Esophagus (tissue), 2 donors: ENCODE measurements around the gene SIPA1L2. TPM values are rescaled to one million over a fixed set of nuclear protein-coding genes. Genes with fewer than 3 reads are reported as not detected.

Experiments
- H3K27ac ChIP-seq, 2 donors: one replicate each; pipeline ENCODE4 v1.5.1; 2013; ENCODE audit warnings: low read depth in 2 of 2, mild to moderate bottlenecking in 2 of 2, inconsistent platforms in 1 of 2, low read length in 1 of 2, moderate library complexity in 1 of 2
- H3K27me3 ChIP-seq, 2 donors: one replicate each; pipeline ENCODE4 v1.6.1; 2013; ENCODE audit warnings: low read length in 2 of 2, control low read depth in 1 of 2, mild to moderate bottlenecking in 1 of 2; ENCODE audit not compliant: insufficient read depth in 2 of 2, control insufficient read depth in 1 of 2
- H3K36me3 ChIP-seq, 2 donors: one replicate each; pipeline ENCODE4 v1.6.1; 2013; ENCODE audit warnings: low read length in 1 of 2; ENCODE audit not compliant: control insufficient read depth in 2 of 2, insufficient read depth in 2 of 2
- H3K4me1 ChIP-seq, 2 donors: one replicate each; pipeline ENCODE4 v1.6.1; 2013; ENCODE audit warnings: low read length in 1 of 2; ENCODE audit not compliant: control insufficient read depth in 2 of 2, insufficient read depth in 2 of 2
- H3K4me3 ChIP-seq, 2 donors: one replicate each; pipeline ENCODE4 v1.5.1; 2013; ENCODE audit warnings: low read length in 2 of 2, mild to moderate bottlenecking in 2 of 2, low read depth in 1 of 2, moderate library complexity in 1 of 2
- H3K9me3 ChIP-seq, 2 donors: one replicate each; pipeline ENCODE4 v1.6.1; 2013; ENCODE audit warnings: mild to moderate bottlenecking in 2 of 2, low read depth in 1 of 2, low read length in 1 of 2, moderate library complexity in 1 of 2; ENCODE audit not compliant: control insufficient read depth in 2 of 2, insufficient read depth in 1 of 2
- WGBS, 2 donors: extraction: QIAGEN DNeasy Blood & Tissue Kit; methylation state at CpG; one replicate each; pipeline ENCODE4 v1.1.7; 2013; 5-methylcytosine and 5-hydroxymethylcytosine counted together
- polyA plus RNA-seq, 2 donors: library from polyadenylated mRNA; stranded (reverse); fragments of 200-250 nt; gene quantifications; one replicate each; pipeline ENCODE4 v1.2.3, GENCODE V29; 2013
- donor health status: healthy with polysubstance abuse.
- donor health status: Bipolar disorder and iron deficiency.

The SIPA1L2 gene
- polyA plus RNA-seq, 2 donors: 11.2 to 16.5 TPM

GRCh38 chr1:232628335-232629249 lies 1.3 kb downstream of the SIPA1L2 start:
- Histone ChIP-seq H3K4me3 (peak overlapping the region; percentile 72 to 83), H3K27ac (peak overlapping the region; percentile 74 to 83), H3K27me3 (no peaks in the 10 kb centered on the region), H3K4me1 (peaks cover 0 to 3% of the 10 kb centered on the region in 2 donors), H3K9me3 (no peaks in the 10 kb centered on the region), H3K36me3 (no peaks in the 10 kb centered on the region)
- 8 to 15% methylated on average over 13 of the region's 13 CpGs for WGBS, 2 donors

GRCh38 chr1:232627645-232628334 lies 2.1 kb downstream of the SIPA1L2 start:
- peaks cover 0 to 5% of the 10 kb centered on the region in 2 donors for H3K4me1 ChIP-seq
- WGBS, 2 donors: 24 to 28% methylated on average over 4 of the region's 4 CpGs

GRCh38 chr1:232627171-232627570 lies 2.8 kb downstream of the SIPA1L2 start:
- Histone ChIP-seq H3K4me1 (peaks cover 0 to 5% of the 10 kb centered on the region in 2 donors), H3K4me3 (peak overlapping the region in 1 of 2 donors; percentile 0), H3K9me3 (no peaks in the 10 kb centered on the region), H3K27me3 (no peaks in the 10 kb centered on the region), H3K27ac (peak overlapping the region; percentile 38 to 53), H3K36me3 (no peaks in the 10 kb centered on the region)
- WGBS, 2 donors: 56 to 73% methylated on average over 4 of the region's 4 CpGs

More at GRCh38 chr1:232627645-232628334, 2.1 kb downstream of the SIPA1L2 start:
- Histone ChIP-seq H3K27me3 (no peaks in the 10 kb centered on the region), H3K27ac (peak overlapping the region; percentile 83 to 84), H3K9me3 (no peaks in the 10 kb centered on the region), H3K36me3 (no peaks in the 10 kb centered on the region), H3K4me3 (peak overlapping the region in 1 of 2 donors; percentile 72)

GRCh38 chr1:232626452-232626851 lies 3.5 kb downstream of the SIPA1L2 start:
- Histone ChIP-seq H3K27me3 (no peaks in the 10 kb centered on the region), H3K9me3 (no peaks in the 10 kb centered on the region), H3K4me1 (peaks cover 0 to 8% of the 10 kb centered on the region in 2 donors), H3K36me3 (no peaks in the 10 kb centered on the region), H3K27ac (peak overlapping the region in 1 of 2 donors; percentile 45), H3K4me3 (peak overlapping the region in 1 of 2 donors; percentile 20)
- WGBS, 2 donors: 55 to 62% methylated on average over 2 of the region's 2 CpGs

- Histone ChIP-seq H3K4me1 (peaks cover 0 to 8% of the 10 kb centered on the region in 2 donors), H3K27me3 (no peaks in the 10 kb centered on the region), H3K4me3 (peak overlapping the region in 1 of 2 donors; percentile 19), H3K9me3 (no peaks in the 10 kb centered on the region), H3K36me3 (no peaks in the 10 kb centered on the region), H3K27ac (peak overlapping the region; percentile 53 to 76)
- 86 to 89% methylated on average over 11 of the region's 11 CpGs for WGBS, 2 donors
Measured at GRCh38 chr1:232625319-232625868, 4.5 kb downstream of the SIPA1L2 start.

- H3K36me3 ChIP-seq: no peaks in the 10 kb centered on the region
- H3K4me1 ChIP-seq: peaks cover 0 to 8% of the 10 kb centered on the region in 2 donors
- H3K4me3 ChIP-seq: no peak overlapping the region
- H3K27me3 ChIP-seq: no peaks in the 10 kb centered on the region
- no peaks in the 10 kb centered on the region for H3K9me3 ChIP-seq
- peak overlapping the region; percentile 31 to 61 for H3K27ac ChIP-seq
- whole genome bisulfite sequencing, 2 donors: 56 to 62% methylated on average over 7 of the region's 7 CpGs
Measured at GRCh38 chr1:232624546-232625281, 5.2 kb downstream of the SIPA1L2 start.

GRCh38 chr1:232622981-232623380 lies 7.0 kb downstream of the SIPA1L2 start:
- H3K36me3 ChIP-seq: no peaks in the 10 kb centered on the region
- 61 to 70% methylated on average over 6 to 8 of the region's 8 CpGs for WGBS, 2 donors
- no peaks in the 10 kb centered on the region for H3K9me3 ChIP-seq
- peak overlapping the region; percentile 35 to 82 for H3K27ac ChIP-seq
- peaks cover 0 to 8% of the 10 kb centered on the region in 2 donors for H3K4me1 ChIP-seq
- no peaks in the 10 kb centered on the region for H3K27me3 ChIP-seq
- peak overlapping the region in 1 of 2 donors; percentile 1 for H3K4me3 ChIP-seq

GRCh38 chr1:232622378-232622777 lies 7.6 kb downstream of the SIPA1L2 start:
- WGBS, 2 donors: 41 to 43% methylated on average over 2 of the region's 2 CpGs
- H3K9me3 ChIP-seq: no peaks in the 10 kb centered on the region
- peak overlapping the region in 1 of 2 donors; percentile 1 for H3K4me3 ChIP-seq
- peaks cover 0 to 8% of the 10 kb centered on the region in 2 donors for H3K4me1 ChIP-seq
- H3K27ac ChIP-seq: peak overlapping the region; percentile 31 to 35
- H3K27me3 ChIP-seq: no peaks in the 10 kb centered on the region
- H3K36me3 ChIP-seq: no peaks in the 10 kb centered on the region

GRCh38 chr1:232621050-232621449 lies 8.9 kb downstream of the SIPA1L2 start:
- no peaks in the 10 kb centered on the region for H3K36me3 ChIP-seq
- H3K27ac ChIP-seq: peak overlapping the region in 1 of 2 donors; percentile 60
- 73 to 79% methylated on average over 3 of the region's 3 CpGs for WGBS, 2 donors
- H3K27me3 ChIP-seq: no peaks in the 10 kb centered on the region
- no peak overlapping the region for H3K4me3 ChIP-seq
- H3K4me1 ChIP-seq: peaks cover 4 to 11% of the 10 kb centered on the region in 2 donors
- no peaks in the 10 kb centered on the region for H3K9me3 ChIP-seq
